Medulla oblongata (tissue), 1 donor: ENCODE data around the gene NEURL4.
A peak's percentile ranks its signal among the peaks of the same experiment; 100 is the strongest.
"Not testable (repeated sequence)": the region's sequence is repeated elsewhere in the genome, so short reads cannot be mapped to it uniquely, and the experiment has no call there.

ENCODE experiments used
- DNase-seq: peaks from one replicate; pipeline ENCODE4 v3.0.0-alpha.2; 2015; ENCODE audit errors: extremely low spot score

NEURL4 gene

DNA sequence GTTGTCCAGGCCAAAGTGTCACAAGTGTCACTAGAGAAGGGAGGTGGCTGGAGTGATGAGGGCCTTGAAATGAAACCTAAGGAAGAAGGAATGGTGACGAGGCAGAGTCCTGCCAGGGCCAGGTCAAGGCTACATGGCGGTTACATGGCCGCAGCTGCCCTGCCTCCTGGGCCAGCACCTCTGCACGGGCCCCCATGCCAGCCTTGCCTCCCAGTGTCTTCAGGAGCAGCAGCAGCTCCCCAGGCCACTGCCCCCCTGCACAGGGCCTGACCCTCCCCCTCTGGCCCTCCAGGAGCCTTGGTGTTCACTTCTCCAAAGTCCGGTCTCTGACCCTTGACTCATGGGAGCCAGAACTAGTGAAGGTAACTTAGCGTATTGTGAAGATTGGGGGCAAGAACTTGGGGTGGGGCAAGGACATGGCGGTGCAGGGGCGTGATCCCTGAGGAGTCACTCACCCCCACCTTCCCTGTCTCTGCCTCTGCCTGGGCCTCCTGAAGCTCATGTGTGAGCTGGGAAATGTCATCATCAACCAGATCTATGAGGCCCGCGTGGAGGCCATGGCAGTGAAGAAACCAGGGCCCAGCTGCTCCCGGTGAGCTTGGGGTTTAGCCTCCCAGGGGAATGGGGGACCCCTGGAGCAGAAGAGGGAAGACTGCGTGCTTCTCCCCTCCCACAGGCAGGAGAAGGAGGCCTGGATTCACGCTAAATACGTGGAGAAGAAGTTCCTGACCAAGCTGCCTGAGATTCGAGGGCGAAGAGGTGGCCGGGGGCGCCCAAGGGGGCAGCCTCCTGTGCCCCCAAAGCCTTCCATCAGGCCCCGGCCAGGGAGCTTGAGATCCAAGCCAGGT is 18.7 kb upstream of the NEURL4 start:
- DNase-seq = no peak

DNA sequence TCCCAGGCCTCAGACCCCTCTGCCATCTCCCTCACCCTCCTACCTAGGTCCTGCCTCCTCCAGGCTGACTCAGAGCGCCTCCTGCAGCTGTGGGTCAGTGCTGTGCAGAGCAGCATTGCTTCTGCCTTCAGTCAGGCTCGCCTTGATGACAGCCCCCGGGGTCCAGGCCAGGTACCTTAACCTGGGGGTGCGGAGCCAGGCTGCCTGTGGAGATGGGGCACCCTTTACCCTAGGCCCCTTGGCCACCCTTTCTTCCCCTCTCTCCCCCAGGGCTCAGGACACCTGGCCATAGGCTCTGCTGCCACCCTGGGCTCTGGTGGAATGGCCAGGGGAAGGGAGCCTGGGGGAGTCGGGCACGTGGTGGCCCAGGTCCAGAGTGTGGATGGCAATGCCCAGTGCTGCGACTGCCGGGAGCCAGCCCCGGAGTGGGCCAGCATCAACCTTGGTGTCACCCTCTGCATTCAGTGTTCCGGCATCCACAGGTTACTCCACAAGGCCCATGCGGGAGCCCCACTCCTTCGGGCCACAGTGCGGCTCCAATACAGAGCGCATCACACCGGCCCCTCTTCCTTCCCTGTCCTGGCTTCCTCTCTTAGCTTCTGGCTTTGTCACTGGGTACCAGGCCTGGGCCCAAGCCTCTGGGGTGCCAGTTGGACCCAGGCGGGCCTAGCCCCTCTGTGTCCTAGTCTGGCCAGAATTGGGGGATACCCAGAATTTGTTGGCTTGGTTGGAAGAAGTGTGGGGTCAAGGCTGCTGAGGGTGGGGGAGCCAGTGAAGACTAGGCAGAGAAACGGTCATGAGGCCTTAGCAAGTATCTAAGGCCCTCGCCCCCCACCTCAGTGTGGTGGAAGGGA is 17.9 kb upstream of the NEURL4 start:
- DNase-seq = no peak

DNA sequence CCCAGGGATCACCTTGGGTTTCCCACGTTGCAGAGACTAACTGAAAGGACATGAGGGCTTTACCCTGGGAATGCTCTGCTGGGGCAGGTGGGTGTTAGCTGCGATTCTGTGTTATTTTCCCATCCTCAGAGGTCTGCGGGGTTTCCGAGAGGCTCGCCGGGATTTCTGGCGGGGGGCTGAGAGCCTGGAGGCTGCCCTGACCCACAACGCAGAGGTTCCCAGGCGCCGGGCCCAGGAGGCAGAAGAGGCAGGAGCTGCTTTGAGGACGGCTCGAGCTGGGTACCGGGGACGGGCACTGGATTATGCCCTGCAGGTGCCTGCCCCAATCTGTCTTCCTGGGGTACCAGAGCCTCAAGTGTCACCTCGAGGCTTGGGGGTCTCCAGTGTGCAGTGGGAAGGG is 14.1 kb upstream of the NEURL4 start:
- DNase-seq = no peak

DNA sequence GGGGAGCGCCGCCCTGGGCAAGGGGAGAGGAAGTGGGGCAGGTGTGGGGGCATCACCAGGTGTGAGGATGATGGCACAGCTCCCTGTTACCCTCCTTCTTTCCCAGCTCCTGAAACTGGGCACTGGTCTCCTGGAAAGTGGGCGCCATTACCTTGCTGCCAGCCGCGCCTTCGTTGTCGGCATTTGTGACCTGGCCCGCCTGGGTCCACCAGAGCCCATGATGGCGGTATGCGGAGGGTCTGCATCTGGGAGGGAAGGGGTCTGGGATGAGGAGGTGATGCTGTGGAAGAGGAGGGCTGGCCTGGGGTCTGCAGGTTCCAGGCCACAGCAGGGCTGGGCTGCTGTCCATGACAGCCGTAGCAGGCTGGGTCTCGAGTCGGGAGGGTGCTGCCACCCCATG is 12.7 kb upstream of the NEURL4 start:
- no peak for DNase-seq

- no peak for DNase-seq
Measured at GRCh38 chr17:7340179-7340578, 11.0 kb upstream of the NEURL4 start.

DNA sequence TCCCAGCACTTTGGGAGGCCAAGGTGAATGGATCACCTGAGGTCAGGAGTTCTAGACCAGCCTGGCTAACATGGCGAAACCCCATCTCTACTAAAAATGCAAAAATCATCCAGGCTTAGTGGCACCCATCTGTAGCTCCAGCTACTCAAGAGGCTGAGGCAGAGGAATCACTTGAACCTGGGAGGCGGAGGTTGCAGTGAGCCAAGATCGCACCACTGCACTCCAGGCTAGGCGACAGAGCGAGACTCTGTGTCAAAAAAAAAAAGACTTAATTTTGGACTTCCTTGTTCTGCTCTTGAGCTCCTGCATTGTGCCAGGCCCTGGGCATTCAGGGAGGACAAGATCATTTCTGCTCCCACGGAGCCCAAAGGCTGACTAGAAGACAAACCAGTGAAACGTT is 8.5 kb upstream of the NEURL4 start:
- not testable (repeated sequence) for DNase-seq

DNA sequence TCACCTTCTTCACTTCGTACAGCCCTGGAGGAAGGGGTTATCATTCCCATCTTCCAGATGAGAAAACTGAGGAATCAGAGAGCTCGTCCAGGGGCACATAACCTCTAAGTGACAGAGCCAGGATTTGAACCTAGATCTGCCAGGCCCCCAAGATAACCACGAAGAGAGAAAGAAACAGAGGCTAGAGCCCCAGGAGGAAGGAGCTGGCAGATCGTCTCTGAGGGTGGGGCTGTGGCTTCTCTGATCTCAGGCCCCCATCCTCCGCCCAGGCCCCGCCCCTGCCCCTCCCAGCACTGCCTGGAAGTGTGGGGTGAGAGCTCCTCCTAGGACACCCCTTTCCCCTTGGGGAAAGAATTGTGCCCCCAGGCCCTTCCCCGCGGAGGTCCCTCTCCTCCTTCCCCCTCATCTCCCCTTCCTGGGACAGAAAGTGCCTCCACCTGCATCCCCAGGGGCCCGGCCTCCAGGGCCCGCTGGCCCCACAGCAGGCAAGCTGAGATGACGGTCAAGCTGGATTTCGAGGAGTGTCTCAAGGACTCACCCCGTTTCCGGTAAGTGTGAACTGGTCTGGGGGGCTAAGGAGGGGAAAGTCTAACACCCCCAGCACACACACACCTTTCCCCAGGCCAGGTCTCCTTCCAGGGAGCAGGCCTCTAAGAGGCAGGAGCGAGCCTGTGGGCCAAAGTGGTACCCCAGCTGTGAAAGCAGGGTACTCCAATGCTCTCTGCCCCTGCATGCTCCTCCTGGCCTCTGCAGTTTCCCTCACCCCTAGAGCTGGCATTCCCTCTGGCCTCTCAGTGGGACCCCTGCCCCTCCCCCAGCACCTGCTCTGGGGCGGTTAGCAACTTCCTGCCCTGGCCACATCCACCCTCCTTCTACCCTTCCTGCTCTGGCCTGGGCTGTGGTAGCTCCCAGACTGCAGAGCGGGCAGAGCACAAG is 7.4 kb upstream of the NEURL4 start, which contains the start of gene ACAP1:
ACAP1 (plus strand) TSS at position 290 of the 936 bp plus-strand sequence; CDS start at position 496, 206 bp downstream.
- DNase-seq = no peak

GRCh38 chr17:7335765-7336164 is 6.6 kb upstream of the NEURL4 start:
- not testable (repeated sequence) for DNase-seq

DNA sequence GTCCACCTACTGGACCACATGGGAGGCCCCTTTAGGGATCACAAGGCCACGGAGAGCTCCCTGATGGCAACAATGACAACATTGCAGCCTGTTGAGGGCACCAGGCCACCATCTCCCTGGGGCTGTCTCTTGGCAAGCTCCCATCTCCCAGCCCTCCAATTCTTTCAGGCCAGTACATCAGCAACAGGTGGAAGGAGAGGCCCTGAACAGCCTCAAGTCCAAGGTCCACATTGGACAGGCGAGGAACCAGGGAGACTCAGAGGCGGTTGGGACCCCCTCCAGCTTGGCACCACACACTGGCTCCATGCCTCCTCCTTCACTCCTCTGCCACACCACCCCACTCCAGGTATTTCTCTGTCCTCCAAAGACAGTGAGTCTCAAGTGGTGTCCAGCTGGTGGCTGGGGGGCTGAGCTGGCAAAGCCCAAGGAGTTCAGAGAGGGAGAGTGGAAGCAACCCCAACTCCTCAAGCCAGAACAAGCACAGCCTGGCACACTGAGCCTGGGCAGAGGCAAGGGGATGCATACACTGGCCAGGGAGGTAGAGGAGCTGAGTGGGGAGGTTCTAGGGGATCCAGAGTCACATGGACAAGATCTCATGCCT is 5.9 kb upstream of the NEURL4 start:
- DNase-seq = no peak

- DNase-seq = not testable (repeated sequence)
Measured at GRCh38 chr17:7332600-7333069, 3.5 kb upstream of the NEURL4 start.

GRCh38 chr17:7332111-7332510 is 3.0 kb upstream of the NEURL4 start:
- DNase-seq = no peak

DNA sequence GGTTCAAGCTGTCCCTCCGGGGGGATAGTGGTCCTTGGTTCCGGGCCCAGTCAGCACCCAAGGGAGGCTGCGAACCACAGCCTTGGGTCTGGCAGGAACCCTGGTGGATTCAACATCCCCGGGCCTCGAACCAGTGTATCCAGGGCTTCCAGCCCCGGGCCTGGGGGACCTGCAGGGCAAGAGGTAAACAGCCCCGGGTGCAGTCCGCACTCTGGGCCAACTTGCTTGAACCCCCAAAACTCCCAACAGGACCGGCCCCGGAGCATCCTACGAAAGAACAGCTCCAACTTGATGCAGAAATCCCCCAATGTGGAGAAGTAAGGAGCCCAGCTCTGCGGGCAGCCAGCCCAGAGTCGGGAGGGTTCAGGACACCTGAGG is 1.5 kb upstream of the NEURL4 start:
- DNase-seq = no peak

DNA sequence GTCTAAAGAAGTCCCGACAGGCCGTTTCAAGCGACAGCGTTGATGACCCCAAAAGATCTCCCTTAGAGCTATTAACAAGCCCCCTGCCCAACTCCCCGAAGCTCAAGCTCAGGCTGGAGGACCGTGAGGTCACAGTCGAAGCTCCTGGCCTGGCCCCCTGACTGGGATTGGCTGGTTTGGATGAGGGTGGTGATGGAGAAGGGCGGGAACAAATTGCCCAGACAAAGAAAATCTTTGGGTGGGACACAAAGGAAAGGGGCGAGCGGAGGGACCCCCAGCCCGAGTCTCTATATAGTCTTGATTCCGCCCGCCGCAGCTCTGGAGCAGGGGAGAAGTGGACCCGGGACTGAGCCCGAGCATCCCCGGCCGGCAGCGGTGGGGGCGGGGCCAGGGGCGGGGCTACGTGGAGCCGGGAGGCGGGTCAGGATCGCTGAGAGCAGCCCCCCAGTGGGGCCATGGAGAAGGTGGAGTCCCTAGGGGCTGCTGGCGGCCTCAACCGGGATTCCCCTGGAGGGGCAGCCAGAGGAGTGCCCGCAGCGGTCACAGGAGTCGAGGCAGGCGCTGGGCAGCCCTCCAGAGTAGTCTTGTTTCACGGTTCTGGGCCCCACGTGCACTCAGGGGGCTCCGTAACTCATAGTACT is 982 bp upstream of the NEURL4 start:
- peak; percentile 87 for DNase-seq

- peak; percentile 98 for DNase-seq
Measured at GRCh38 chr17:7329374-7329996, 350 bp upstream of the NEURL4 start.

DNA sequence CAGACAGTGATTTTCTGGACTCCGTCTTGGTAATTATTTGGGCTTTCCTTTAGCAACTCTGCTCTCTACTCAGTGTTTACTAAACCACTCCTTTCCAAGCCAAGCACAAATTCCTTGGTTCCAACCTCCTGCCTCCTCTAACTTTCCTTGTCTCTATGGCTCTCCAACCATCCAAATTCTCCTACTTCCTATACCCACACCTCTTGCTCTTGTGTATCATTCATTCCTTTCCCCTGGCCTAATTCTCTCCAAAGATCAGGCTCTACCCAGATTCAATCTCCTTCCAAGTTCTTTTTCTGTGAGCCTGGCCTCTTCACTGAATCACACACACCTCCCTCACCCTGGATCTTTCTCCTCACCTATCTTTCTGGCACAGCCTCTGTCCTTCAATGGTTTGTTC is 1.1 kb downstream of the NEURL4 start:
- DNase-seq = no peak

DNA sequence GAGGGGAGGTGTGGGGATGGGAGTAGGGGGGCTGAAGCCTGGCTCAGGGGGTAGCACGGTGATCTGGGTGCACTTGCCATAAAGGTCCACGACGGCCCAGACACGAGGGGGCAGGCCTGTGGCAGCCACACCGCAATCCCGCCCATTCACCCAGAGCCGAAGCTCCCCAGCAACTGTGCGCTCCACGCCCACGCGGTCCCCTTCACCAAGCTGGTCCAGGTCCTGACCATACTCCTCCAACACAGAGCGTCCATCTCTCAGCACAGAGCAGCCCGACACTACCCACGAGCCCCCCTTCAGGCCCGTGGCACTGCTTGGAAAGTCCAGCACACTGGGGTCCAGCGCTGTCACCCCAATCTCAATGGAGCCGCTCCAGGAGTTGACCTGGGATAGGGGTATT is 1.6 kb downstream of the NEURL4 start:
- DNase-seq = no peak

GRCh38 chr17:7327056-7327455 is 2.1 kb downstream of the NEURL4 start:
- DNase-seq = no peak

DNA sequence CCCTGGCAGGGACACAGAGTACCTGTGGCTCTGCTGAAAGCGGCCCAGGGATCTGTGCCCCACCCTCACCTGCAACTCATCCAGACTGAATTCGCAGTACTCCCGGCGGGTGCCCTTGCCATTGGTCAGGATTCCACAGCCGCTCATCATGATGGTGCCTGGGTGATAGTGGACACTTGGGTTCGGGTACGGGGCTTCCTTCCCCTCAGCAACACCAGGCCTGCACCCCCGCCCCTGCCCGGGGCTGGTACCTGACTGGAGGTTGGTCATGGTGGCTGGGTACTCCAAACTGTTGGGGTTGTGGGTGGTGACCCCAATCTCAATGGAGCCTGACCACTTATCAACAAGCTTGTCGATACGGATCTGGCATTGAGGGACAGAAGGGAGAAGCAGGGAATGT is 2.9 kb downstream of the NEURL4 start:
- no peak for DNase-seq

GRCh38 chr17:7325031-7325528 is 4.1 kb downstream of the NEURL4 start:
- no peak for DNase-seq

- no peak for DNase-seq
Measured at GRCh38 chr17:7324438-7324779, 4.7 kb downstream of the NEURL4 start.
